ENCODE data around the gene ZYX.

DNA sequence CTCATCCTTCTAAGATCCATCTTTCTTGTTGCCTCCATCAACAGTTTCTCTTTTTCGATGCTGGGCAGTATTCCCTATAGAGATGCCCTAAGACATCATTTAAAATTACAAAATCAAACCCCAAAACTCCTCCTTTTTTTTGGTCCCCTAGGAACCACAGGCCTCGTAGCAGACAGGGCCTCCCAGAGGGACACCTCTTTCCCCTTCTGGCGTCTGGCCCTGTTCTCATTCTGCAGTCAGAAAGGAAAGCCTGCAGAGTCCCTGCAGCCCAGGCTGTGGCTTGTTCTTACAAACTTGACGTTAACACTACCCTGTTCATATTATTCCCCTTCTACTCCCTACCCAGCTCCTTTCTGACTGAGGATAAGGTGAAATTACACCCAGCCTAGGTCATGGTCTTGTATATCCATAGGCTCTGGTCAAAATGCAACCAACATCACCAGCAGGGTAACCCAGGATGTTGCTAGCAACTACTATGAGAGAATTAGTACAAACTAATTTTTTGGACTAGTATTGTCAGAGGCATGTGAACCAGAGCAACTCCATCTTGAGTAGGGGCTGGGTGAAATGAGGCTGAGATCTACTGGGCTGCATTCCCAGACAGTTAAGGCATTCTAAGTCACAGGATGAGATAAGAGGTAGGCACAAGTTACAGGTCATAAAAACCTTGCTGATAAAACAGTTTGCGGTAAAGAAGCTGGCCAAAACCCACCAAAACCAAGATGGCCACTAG is 31.0 kb downstream of the ZYX start:
- TF ChIP-seq POLR2AphosphoS5 (IDR thresholded peaks at IDR 0.05) (no peak), CTCF (IDR thresholded peaks at IDR 0.05) (no peak), POLR2A (IDR thresholded peaks at IDR 0.05) (no peak)

Measured in gastroesophageal sphincter (tissue), 3 donors.